Esophagus muscularis mucosa (tissue), 3 donors: ENCODE measurements around the gene ANKS1B.

Source experiments
- CTCF ChIP-seq, 3 experiments: fragments of 200-600 bp in 2 of 3; fragments of 450-650 bp in 1 of 3; sonication (generic) in 2 of 3; IDR thresholded peaks; one replicate each; pipeline ENCODE4 v1.5.1; 2017 to 2019; ENCODE audit warnings: antibody characterized with exemption in 3 of 3, mild to moderate bottlenecking in 2 of 3, moderate library complexity in 1 of 3
- POLR2A ChIP-seq: fragments of 450-650 bp; IDR thresholded peaks from one replicate; pipeline ENCODE4 v1.6.1; 2017; ENCODE audit warnings: antibody characterized with exemption, moderate library complexity, mild to moderate bottlenecking, low read depth

GRCh38 chr12:99231031-99231430 lies 753.7 kb downstream of the ANKS1B start:
- TF ChIP-seq CTCF (IDR thresholded peaks at IDR 0.05) = no peak
- TF ChIP-seq POLR2A = no peak
